ENCODE data around the gene MMP1. TPM values are rescaled to one million over a fixed set of nuclear protein-coding genes. Genes with fewer than 3 reads are reported as not detected.
A peak's percentile ranks its signal among the peaks of the same experiment; 100 is the strongest.
"Not testable (repeated sequence)": the region's sequence is repeated elsewhere in the genome, so short reads cannot be mapped to it uniquely, and the experiment has no call there.

MMP1 gene
- total RNA-seq, 3 donors from 2014 or later, result 0.20 to 0.67 (median 0.47) TPM

- H3K4me1 ChIP-seq (ENCODE audit: low read depth), result no peaks in the 10 kb centered on the region
- H3K4me3 ChIP-seq, result no peak overlapping the region
- H3K9me3 ChIP-seq, result no peaks in the 10 kb centered on the region
- DNase-seq (no peak), ATAC-seq (no peak)
- intact Hi-C loops (cut with DNase I, micrococcal nuclease), result no loop called here
- TF ChIP-seq CTCF (IDR thresholded peaks at IDR 0.05), result no peak
- H3K36me3 ChIP-seq (ENCODE audit: low read depth), result no peaks in the 10 kb centered on the region
Measured at GRCh38 chr11:102749101-102749722, 48.7 kb downstream of the MMP1 start.

- ATAC-seq; H3K9me3 ChIP-seq; H3K4me3 ChIP-seq; intact Hi-C loops (cut with DNase I, micrococcal nuclease); H3K36me3 ChIP-seq (ENCODE audit: low read depth); H3K4me1 ChIP-seq (ENCODE audit: low read depth): not testable (repeated sequence)
- peak in 1 of 3 donors; percentile 37 for DNase-seq
Measured at GRCh38 chr11:102746746-102747578, 51.0 kb downstream of the MMP1 start.

Other genes starting within 250 kb of the MMP1 start
- not detected for gene MMP20, start 172.8 kb downstream of the MMP1 start, total RNA-seq
- under 1 TPM in 1 of 3 donors, not detected in 2; 0.16 TPM for gene MMP27, start 92.4 kb downstream of the MMP1 start, total RNA-seq
- not detected for gene MMP8, start 73.2 kb downstream of the MMP1 start, total RNA-seq
- under 1 TPM in 1 of 3 donors, not detected in 2; 0.16 TPM for gene MMP10, start 17.5 kb downstream of the MMP1 start, total RNA-seq
- gene MMP3, start 45.4 kb upstream of the MMP1 start, total RNA-seq, result 1 to 10 TPM in 1 of 3 donors, under 1 TPM in 1, not detected in 1; 0.47 to 1.3 TPM
- 10 to 100 TPM in 1 of 3 donors, 1 to 10 TPM in 2; 2.7 to 17.5 (median 5.4) TPM for gene MMP12, start 76.8 kb upstream of the MMP1 start, total RNA-seq
- gene MMP13, start 157.6 kb upstream of the MMP1 start, total RNA-seq, result not detected

All from mucosa of descending colon (tissue), 3 donors.